Activated CD8-positive, alpha-beta T cell treated with anti-CD3 and anti-CD28 coated beads for 36 hours (primary cell): ENCODE data around the gene MAP7D1. TPM values are rescaled to one million over a fixed set of nuclear protein-coding genes. Genes with fewer than 3 reads are reported as not detected.
"Not testable (repeated sequence)": the region's sequence is repeated elsewhere in the genome, so short reads cannot be mapped to it uniquely, and the experiment has no call there.

Source experiments
- ATAC-seq: fragments of 200-7000 bp; cut with Tn5 transposase; one replicate; pipeline ENCODE4 v1.10.0; 2021; ENCODE audit warnings: mild to moderate bottlenecking, moderate library complexity
- CTCF ChIA-PET: fragments of 350-600 bp; sonication (Branson Sonifier 250); formaldehyde crosslinking; loops from one replicate; lab custom pipeline; 2021; ENCODE audit warnings: antibody characterized with exemption; lab: Charles Lee
- POLR2A ChIA-PET: fragments of 350-600 bp; sonication (Branson Sonifier 250); formaldehyde crosslinking; loops from one replicate; lab custom pipeline; 2021; ENCODE audit warnings: antibody characterized with exemption; lab: Charles Lee
- DNase-seq: peaks from one replicate; pipeline ENCODE4 v3.0.0-alpha.2; 2020
- H3K27ac Mint-ChIP-seq: one replicate; pipeline ENCODE4 v1.8.0; 2021; ENCODE audit warnings: mild to moderate bottlenecking, mixed read lengths
- H3K27me3 Mint-ChIP-seq: one replicate; pipeline ENCODE4 v1.8.0; 2021; ENCODE audit warnings: mixed read lengths
- H3K36me3 Mint-ChIP-seq: one replicate; pipeline ENCODE4 v1.8.0; 2021; ENCODE audit warnings: low read depth, mixed read lengths
- H3K4me1 Mint-ChIP-seq: one replicate; pipeline ENCODE4 v1.8.0; 2021; ENCODE audit warnings: low read depth, mixed read lengths
- H3K4me3 Mint-ChIP-seq: one replicate; pipeline ENCODE4 v1.8.0; 2021; ENCODE audit warnings: mild to moderate bottlenecking, moderate library complexity, mixed read lengths
- H3K9me3 Mint-ChIP-seq: one replicate; pipeline ENCODE4 v1.8.0; 2021; ENCODE audit warnings: mixed read lengths
- CTCF ChIP-seq: fragments of 200-600 bp; IDR thresholded peaks from one replicate; pipeline ENCODE4 v1.8.0; 2022; ENCODE audit warnings: antibody characterized with exemption, mild to moderate bottlenecking
- intact Hi-C: fragments of 100-400 bp; cut with micrococcal nuclease; formaldehyde crosslinking; loops from one replicate; pipeline ENCODE4 v1.10.0; 2022
- total RNA-seq, 2 experiments: library from RNA; stranded (reverse); gene quantifications; one replicate each; pipeline ENCODE4 v1.2.3, GENCODE V29; 2021

The MAP7D1 gene
- total RNA-seq, 2 experiments from 2014 or later, result 125 to 129 TPM

GRCh38 chr1:36179220-36179600 lies 23.2 kb downstream of the MAP7D1 start:
- Mint-ChIP-seq H3K4me1 (no peaks in the 10 kb centered on the region), H3K27ac (no peak overlapping the region), H3K9me3 (no peaks in the 10 kb centered on the region), H3K4me3 (no peak overlapping the region), H3K27me3 (no peaks in the 10 kb centered on the region), H3K36me3 (peaks cover 34% of the 10 kb centered on the region)
- POLR2A ChIA-PET, result interaction anchor here (1.5 to 1.6 kb wide), 2 partner anchors 11 to 18 kb away, joined by 3 to 4 read pairs; no protein-coding TSS in a partner anchor
- no peak for TF ChIP-seq CTCF
- intact Hi-C loops, result no loop called here
- DNase-seq, result no peak
- CTCF ChIA-PET, result interaction anchor here (1.0 to 1.3 kb wide), 2 partner anchors 10 to 14 kb away, joined by 3 read pairs; no protein-coding TSS in a partner anchor
- no peak for ATAC-seq

GRCh38 chr1:36182734-36183133 lies 26.8 kb downstream of the MAP7D1 start:
- ATAC-seq (peak; percentile 31), DNase-seq (no peak)
- Mint-ChIP-seq H3K9me3 (no peaks in the 10 kb centered on the region), H3K4me1 (no peaks in the 10 kb centered on the region), H3K36me3 (peaks cover 20% of the 10 kb centered on the region), H3K4me3 (no peak overlapping the region), H3K27ac (peak overlapping the region; percentile 27), H3K27me3 (no peaks in the 10 kb centered on the region)
- TF ChIP-seq CTCF, result no peak
- POLR2A ChIA-PET, result interaction anchor here (0.6 to 2.6 kb wide), 8 partner anchors 11 to 42 kb away, joined by 3 to 13 read pairs (median 4); partner anchors contain the start of genes THRAP3 and TRAPPC3
- CTCF ChIA-PET, result interaction anchor here (1.1 to 1.7 kb wide), 4 partner anchors 10 to 103 kb away, joined by 3 to 17 read pairs (median 6); partner anchors contain the start of gene TRAPPC3
- intact Hi-C loops, result no loop called here

- Mint-ChIP-seq H3K36me3 (peaks cover 20% of the 10 kb centered on the region), H3K9me3 (no peaks in the 10 kb centered on the region), H3K27me3 (no peaks in the 10 kb centered on the region), H3K4me3 (no peak overlapping the region), H3K27ac (peak overlapping the region; percentile 27), H3K4me1 (peaks cover 2% of the 10 kb centered on the region)
- CTCF ChIA-PET, result interaction anchor here (1.1 to 1.7 kb wide), 6 partner anchors 8 to 102 kb away, joined by 3 to 17 read pairs (median 6); partner anchors contain the start of gene TRAPPC3
- POLR2A ChIA-PET, result interaction anchor here (0.6 to 2.6 kb wide), 8 partner anchors 11 to 41 kb away, joined by 3 to 13 read pairs (median 4); partner anchors contain the start of genes THRAP3 and TRAPPC3
- TF ChIP-seq CTCF, result no peak
- DNase-seq (no peak), ATAC-seq (no peak)
- intact Hi-C loops, result no loop called here
Observed at GRCh38 chr1:36183309-36183856, 27.4 kb downstream of the MAP7D1 start.

GRCh38 chr1:36187800-36188593 lies 32.0 kb downstream of the MAP7D1 start:
- H3K36me3 Mint-ChIP-seq, result no peaks in the 10 kb centered on the region
- POLR2A ChIA-PET, result interaction anchor here (0.6 to 2.5 kb wide), 11 partner anchors 11 to 114 kb away, joined by 3 to 22 read pairs (median 5); partner anchors contain the start of genes MAP7D1, THRAP3 and TRAPPC3

GRCh38 chr1:36196805-36197204 lies 40.8 kb downstream of the MAP7D1 start:
- intact Hi-C loops, H3K4me3 Mint-ChIP-seq, H3K9me3 Mint-ChIP-seq, DNase-seq, H3K4me1 Mint-ChIP-seq, ATAC-seq, POLR2A ChIA-PET, H3K27me3 Mint-ChIP-seq, H3K27ac Mint-ChIP-seq, H3K36me3 Mint-ChIP-seq: not testable (repeated sequence)
- CTCF ChIA-PET, result interaction anchor here (1.4 to 2.8 kb wide), 2 partner anchors 8 to 47 kb away, joined by 3 to 11 read pairs; no protein-coding TSS in a partner anchor

More at GRCh38 chr1:36187800-36188593, 32.0 kb downstream of the MAP7D1 start:
- peaks cover 2% of the 10 kb centered on the region for H3K4me1 Mint-ChIP-seq
- H3K9me3 Mint-ChIP-seq, result no peaks in the 10 kb centered on the region
- CTCF ChIA-PET, result interaction anchor here (0.7 to 2.6 kb wide), 34 partner anchors 9 to 199 kb away, joined by 3 to 84 read pairs (median 7); partner anchors contain the start of genes COL8A2, MAP7D1, THRAP3 and TRAPPC3
- DNase-seq, result peak; percentile 88
- H3K27ac Mint-ChIP-seq, result peak overlapping the region; percentile 24
- peak; percentile 81 for TF ChIP-seq CTCF
- peak; percentile 98 for ATAC-seq
- no peak overlapping the region for H3K4me3 Mint-ChIP-seq
- H3K27me3 Mint-ChIP-seq, result no peaks in the 10 kb centered on the region
- intact Hi-C loops, result loop anchor here (5.0 kb wide), 1 partner anchor 41 kb away; the partner anchor contains the start of gene TRAPPC3
